H9 (cell line): Measurements from ENCODE around the gene KLHDC8A. TPM values are rescaled to one million over a fixed set of nuclear protein-coding genes. Genes with fewer than 3 reads are reported as not detected.

ENCODE experiments used
- DNase-seq: peaks from one replicate; pipeline ENCODE4 v3.0.0-alpha.2; 2017
- H2AFZ ChIP-seq: one replicate; pipeline ENCODE4 v1.6.1; 2013; ENCODE audit warnings: mild to moderate bottlenecking, low read length, control low read depth, moderate library complexity
- H2AK5ac ChIP-seq: 2 replicates; pipeline ENCODE4 v1.6.1; 2013; ENCODE audit warnings: low read length, control low read depth, mixed read lengths; ENCODE audit not compliant: insufficient read length
- H2BK120ac ChIP-seq: one replicate; pipeline ENCODE4 v1.6.1; 2013; ENCODE audit warnings: low read depth, mild to moderate bottlenecking, low read length, control low read depth, inconsistent platforms; ENCODE audit not compliant: poor library complexity, severe bottlenecking
- H2BK12ac ChIP-seq: 2 replicates; pipeline ENCODE4 v1.6.1; 2013; ENCODE audit warnings: low read length, control low read depth, mixed read lengths, low read depth; ENCODE audit not compliant: insufficient read length
- H2BK15ac ChIP-seq: 2 replicates; pipeline ENCODE4 v1.6.1; 2013; ENCODE audit warnings: low read depth, low read length, control low read depth
- H2BK20ac ChIP-seq: one replicate; pipeline ENCODE4 v1.6.1; 2013; ENCODE audit warnings: low read depth, mild to moderate bottlenecking, low read length, control low read depth, inconsistent platforms; ENCODE audit not compliant: poor library complexity, severe bottlenecking
- H2BK5ac ChIP-seq: 2 replicates; pipeline ENCODE4 v1.6.1; 2013; ENCODE audit warnings: low read length, control low read depth, mixed read lengths; ENCODE audit not compliant: insufficient read length
- H3K14ac ChIP-seq: 2 replicates; pipeline ENCODE4 v1.6.1; 2013; ENCODE audit warnings: low read length, control low read depth; ENCODE audit not compliant: insufficient read depth
- H3K18ac ChIP-seq: 2 replicates; pipeline ENCODE4 v1.6.1; 2013; ENCODE audit warnings: low read depth, mild to moderate bottlenecking, mixed read lengths, low read length, control low read depth; ENCODE audit not compliant: insufficient read length
- H3K23ac ChIP-seq: 2 replicates; pipeline ENCODE4 v1.6.1; 2013; ENCODE audit warnings: low read length, control low read depth, mixed read lengths, low read depth; ENCODE audit not compliant: insufficient read length
- H3K23me2 ChIP-seq: 2 replicates; pipeline ENCODE4 v1.6.1; 2013; ENCODE audit warnings: low read depth, mild to moderate bottlenecking, mixed read lengths, low read length, control low read depth; ENCODE audit not compliant: insufficient read length, poor library complexity, severe bottlenecking
- H3K27ac ChIP-seq: 2 replicates; pipeline ENCODE4 v1.5.1; 2013; ENCODE audit warnings: low read length, control low read depth, mixed read lengths, low read depth; ENCODE audit not compliant: insufficient read length
- H3K27me3 ChIP-seq: 2 replicates; pipeline ENCODE4 v1.6.1; 2013; ENCODE audit warnings: low read length, control low read depth, inconsistent platforms; ENCODE audit not compliant: insufficient read depth
- H3K4ac ChIP-seq: 2 replicates; pipeline ENCODE4 v1.6.1; 2013; ENCODE audit warnings: low read depth, mild to moderate bottlenecking, control low read depth, inconsistent platforms, low read length, moderate library complexity
- H3K4me1 ChIP-seq: 2 replicates; pipeline ENCODE4 v1.6.1; 2013; ENCODE audit warnings: low read length, control low read depth, inconsistent platforms; ENCODE audit not compliant: insufficient read depth
- H3K4me2 ChIP-seq: 2 replicates; pipeline ENCODE4 v1.6.1; 2013; ENCODE audit warnings: low read length, control low read depth, mixed read lengths; ENCODE audit not compliant: insufficient read length, insufficient read depth
- H3K56ac ChIP-seq: 2 replicates; pipeline ENCODE4 v1.6.1; 2013; ENCODE audit warnings: low read depth, mild to moderate bottlenecking, mixed read lengths, low read length, control low read depth; ENCODE audit not compliant: insufficient read length
- H3K79me1 ChIP-seq: 2 replicates; pipeline ENCODE4 v1.6.1; 2013; ENCODE audit warnings: low read depth, mild to moderate bottlenecking, moderate library complexity, low read length, control low read depth, inconsistent platforms; ENCODE audit not compliant: insufficient read depth, poor library complexity, severe bottlenecking
- H3K79me2 ChIP-seq: 2 replicates; pipeline ENCODE4 v1.6.1; 2013; ENCODE audit warnings: low read length, control low read depth, inconsistent platforms; ENCODE audit not compliant: insufficient read depth
- H3K9ac ChIP-seq: 2 replicates; pipeline ENCODE4 v1.6.1; 2013; ENCODE audit warnings: low read length, control low read depth, mixed read lengths; ENCODE audit not compliant: insufficient read length; ENCODE audit errors: extremely low read depth
- H3K9me3 ChIP-seq: one replicate; pipeline ENCODE4 v1.6.1; 2013; ENCODE audit warnings: low read depth, low read length, inconsistent platforms; ENCODE audit not compliant: control insufficient read depth
- H3T11ph ChIP-seq: one replicate; pipeline ENCODE4 v1.6.1; 2013; ENCODE audit warnings: mild to moderate bottlenecking, low read length, control low read depth, inconsistent platforms
- H4K20me1 ChIP-seq: one replicate; pipeline ENCODE4 v1.6.1; 2013; ENCODE audit not compliant: control insufficient read depth, insufficient read length, insufficient read depth
- H4K5ac ChIP-seq: 2 replicates; pipeline ENCODE4 v1.6.1; 2013; ENCODE audit warnings: low read depth, mild to moderate bottlenecking, mixed read lengths, low read length, control low read depth; ENCODE audit not compliant: insufficient read length
- H4K8ac ChIP-seq: replicated peaks from 2 replicates; pipeline ENCODE4 v1.6.1; 2013; ENCODE audit warnings: low read length, control low read depth, mixed read lengths, low read depth; ENCODE audit not compliant: insufficient read length
- H4K91ac ChIP-seq: 2 replicates; pipeline ENCODE4 v1.6.1; 2013; ENCODE audit warnings: low read depth, mild to moderate bottlenecking, moderate library complexity, mixed read lengths, low read length, control low read depth; ENCODE audit not compliant: insufficient read length
- H3K27ac Mint-ChIP-seq, 3 experiments: 2 replicates in 2 of 3; 3 replicates in 1 of 3; pipeline ENCODE4 v1.8.0; 2020 to 2021; ENCODE audit warnings: mixed read lengths in 3 of 3, mild to moderate bottlenecking in 1 of 3, moderate library complexity in 1 of 3
- H3K27me3 Mint-ChIP-seq: 2 replicates; pipeline ENCODE4 v1.8.0; 2021; ENCODE audit warnings: low read depth, mild to moderate bottlenecking, moderate library complexity, mixed read lengths
- H3K36me3 Mint-ChIP-seq, 3 experiments: 2 replicates in 2 of 3; 3 replicates in 1 of 3; pipeline ENCODE4 v1.8.0; 2020 to 2021; ENCODE audit warnings: low read depth in 3 of 3, mixed read lengths in 3 of 3; ENCODE audit not compliant: insufficient read depth in 1 of 3
- H3K4me1 Mint-ChIP-seq, 2 experiments: 2 replicates each; pipeline ENCODE4 v1.8.0; 2020; ENCODE audit warnings: mixed read lengths in 2 of 2
- H3K4me3 Mint-ChIP-seq, 2 experiments: 2 replicates in 1 of 2; 3 replicates in 1 of 2; pipeline ENCODE4 v1.8.0; 2020 to 2021; ENCODE audit warnings: mild to moderate bottlenecking in 2 of 2, mixed read lengths in 2 of 2, moderate library complexity in 1 of 2
- H3K9me3 Mint-ChIP-seq, 2 experiments: 2 replicates in 1 of 2; 3 replicates in 1 of 2; pipeline ENCODE4 v1.8.0; 2020; ENCODE audit warnings: mild to moderate bottlenecking in 2 of 2, mixed read lengths in 2 of 2, moderate library complexity in 1 of 2
- WGBS: extraction: QIAGEN DNeasy Blood & Tissue Kit; methylation state at CpG from one replicate; pipeline ENCODE4 v1.1.7; 2013; ENCODE audit warnings: missing lambda C conversion rate, low lambda C conversion rate, mixed read lengths; ENCODE audit not compliant: insufficient read length; ENCODE audit errors: extremely low coverage; 5-methylcytosine and 5-hydroxymethylcytosine counted together
- total RNA-seq: library from RNA; stranded (reverse); gene quantifications from 2 replicates; pipeline ENCODE4 v1.2.1, GENCODE V29; 2021
- TF ChIP-seq, protein P1 (sequence below): fragments of 200-600 bp; sonication (generic); conservative IDR thresholded peaks from 3 replicates; pipeline ENCODE4 v1.8.0; 2021; ENCODE audit warnings: antibody characterized with exemption, mild to moderate bottlenecking

The KLHDC8A gene
- total RNA-seq, 1 experiment from 2014 or later, result 0.96 TPM

- H2AK5ac ChIP-seq, result no peak overlapping the region
- no peak overlapping the region for H3K4ac ChIP-seq
- no peak overlapping the region for H3K4me2 ChIP-seq
- WGBS, result no CpG with 5 or more reads among the region's 5 CpGs
- no peak overlapping the region for H3K18ac ChIP-seq
- no peak overlapping the region for H3K9ac ChIP-seq
- H3K27me3 ChIP-seq, result no peaks in the 10 kb centered on the region; the same call in 1 of the 2 replicates
- TF ChIP-seq, protein P1, sequence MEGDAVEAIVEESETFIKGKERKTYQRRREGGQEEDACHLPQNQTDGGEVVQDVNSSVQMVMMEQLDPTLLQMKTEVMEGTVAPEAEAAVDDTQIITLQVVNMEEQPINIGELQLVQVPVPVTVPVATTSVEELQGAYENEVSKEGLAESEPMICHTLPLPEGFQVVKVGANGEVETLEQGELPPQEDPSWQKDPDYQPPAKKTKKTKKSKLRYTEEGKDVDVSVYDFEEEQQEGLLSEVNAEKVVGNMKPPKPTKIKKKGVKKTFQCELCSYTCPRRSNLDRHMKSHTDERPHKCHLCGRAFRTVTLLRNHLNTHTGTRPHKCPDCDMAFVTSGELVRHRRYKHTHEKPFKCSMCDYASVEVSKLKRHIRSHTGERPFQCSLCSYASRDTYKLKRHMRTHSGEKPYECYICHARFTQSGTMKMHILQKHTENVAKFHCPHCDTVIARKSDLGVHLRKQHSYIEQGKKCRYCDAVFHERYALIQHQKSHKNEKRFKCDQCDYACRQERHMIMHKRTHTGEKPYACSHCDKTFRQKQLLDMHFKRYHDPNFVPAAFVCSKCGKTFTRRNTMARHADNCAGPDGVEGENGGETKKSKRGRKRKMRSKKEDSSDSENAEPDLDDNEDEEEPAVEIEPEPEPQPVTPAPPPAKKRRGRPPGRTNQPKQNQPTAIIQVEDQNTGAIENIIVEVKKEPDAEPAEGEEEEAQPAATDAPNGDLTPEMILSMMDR, result no peak
- no peak overlapping the region for H4K91ac ChIP-seq
- H2AFZ ChIP-seq, result no peak overlapping the region
- H3K9me3 ChIP-seq, result no peaks in the 10 kb centered on the region
- Mint-ChIP-seq H3K36me3 (no peaks in the 10 kb centered on the region; a peak in 1 of 7 replicates), H3K4me1 (peaks cover 65 to 70% of the 10 kb centered on the region in 2 experiments), H3K9me3 (no peaks in the 10 kb centered on the region), H3K27me3 (peaks cover 42% of the 10 kb centered on the region), H3K4me3 (no peak overlapping the region; a peak in 1 of 5 replicates), H3K27ac (peak overlapping the region in 2 of 3 experiments; percentile 47 to 78; a peak in 2 of 7 replicates)
- H4K20me1 ChIP-seq, result no peaks in the 10 kb centered on the region
- no peak overlapping the region for H3K23ac ChIP-seq
- H2BK20ac ChIP-seq, result no peak overlapping the region
- no peak overlapping the region for H3K14ac ChIP-seq
- H4K5ac ChIP-seq, result no peak overlapping the region
- H3K56ac ChIP-seq, result no peak overlapping the region
- DNase-seq, result no peak
- no peak overlapping the region for H2BK5ac ChIP-seq
- no peak overlapping the region for H2BK120ac ChIP-seq
- H2BK15ac ChIP-seq, result no peak overlapping the region
- no peak overlapping the region for H2BK12ac ChIP-seq
- H4K8ac ChIP-seq, result no peak overlapping the region
- H3K27ac ChIP-seq, result no peak overlapping the region
- H3K79me1 ChIP-seq, result no peaks in the 10 kb centered on the region
- peaks cover 6% of the 10 kb centered on the region; the same call in 1 of the 2 replicates for H3K4me1 ChIP-seq
- H3T11ph ChIP-seq, result no peak overlapping the region
- no peaks in the 10 kb centered on the region for H3K79me2 ChIP-seq
- peaks cover 4% of the 10 kb centered on the region for H3K23me2 ChIP-seq
These were observed 7.9 kb downstream of the KLHDC8A start for GRCh38 chr1:205348554-205349487.
